DMS79 (cell line): ENCODE measurements around the gene AP2S1.
"Not testable (repeated sequence)": the region's sequence is repeated elsewhere in the genome, so short reads cannot be mapped to it uniquely, and the experiment has no call there.

Source experiments
- DNase-seq: peaks from one replicate; lab custom pipeline; 2025; lab: John Stamatoyannopoulos, UW

AP2S1 gene

GRCh38 chr19:46841458-46842083, 9.1 kb downstream of the AP2S1 start:
- DNase-seq: no peak

DNA sequence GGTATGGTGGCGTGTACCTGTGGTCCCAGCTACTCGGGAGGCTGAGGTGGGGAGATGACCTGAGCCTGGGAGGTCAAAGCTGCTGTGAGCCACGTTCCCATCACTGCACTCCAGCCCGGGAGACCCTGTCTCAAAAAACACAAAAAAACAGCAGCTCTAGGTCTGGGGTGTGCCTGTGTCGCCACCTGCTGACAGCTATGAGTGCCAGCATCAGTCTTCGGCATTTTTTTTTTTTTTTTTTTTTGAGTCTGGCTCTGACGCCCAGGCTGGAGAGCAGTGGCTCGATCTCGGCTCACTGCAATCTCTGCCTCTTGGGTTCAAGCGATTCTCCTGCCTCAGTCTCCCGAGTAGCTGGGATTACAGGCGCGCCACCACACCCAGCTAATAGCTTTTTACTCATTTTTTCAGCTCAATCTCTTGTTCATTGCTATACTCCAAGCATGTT, 10.1 kb downstream of the AP2S1 start:
- peak; percentile 34 for DNase-seq

GRCh38 chr19:46839752-46840497, 10.7 kb downstream of the AP2S1 start:
- DNase-seq: no peak

GRCh38 chr19:46838160-46838559, 12.5 kb downstream of the AP2S1 start:
- no peak for DNase-seq

DNA sequence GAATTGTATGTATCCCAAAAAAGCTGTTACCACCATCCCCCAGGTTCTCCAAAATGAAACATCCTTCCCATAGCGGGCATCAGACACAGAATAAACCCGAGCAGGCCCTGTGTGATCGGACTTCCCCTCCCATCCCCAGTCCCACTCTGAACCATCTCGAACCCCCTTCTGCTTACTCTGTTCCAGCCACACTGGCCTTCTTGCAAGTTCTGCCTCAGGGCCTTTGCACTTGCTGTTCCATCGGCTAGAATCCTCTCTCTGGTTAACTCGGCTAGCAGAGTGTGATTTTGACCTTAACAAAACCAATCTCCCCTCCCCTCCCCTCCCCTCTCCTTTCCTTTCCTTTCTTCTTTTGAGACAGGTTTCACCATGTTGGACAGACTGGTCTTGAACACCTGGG, 15.7 kb downstream of the AP2S1 start:
- no peak for DNase-seq

DNA sequence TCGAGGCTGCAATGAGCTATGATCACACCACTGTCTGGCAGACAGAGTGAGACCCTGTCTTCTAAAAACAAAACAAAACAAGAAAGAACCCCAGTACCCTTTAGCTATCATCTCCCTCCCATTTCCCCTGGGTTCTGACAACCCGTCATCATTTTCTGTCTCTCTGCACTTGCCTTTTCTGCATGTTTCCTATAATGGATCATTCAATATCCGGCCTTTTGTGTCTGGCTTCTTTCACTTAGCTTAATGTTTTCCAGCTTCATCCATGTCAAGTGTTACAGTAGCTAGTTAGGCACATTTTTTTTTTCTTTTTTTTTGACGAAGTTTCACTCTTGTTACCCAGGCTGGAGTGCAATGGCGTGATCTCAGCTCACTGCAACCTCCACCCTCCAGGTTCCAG, 16.5 kb downstream of the AP2S1 start:
- no peak for DNase-seq

- no peak for DNase-seq
Measured at GRCh38 chr19:46830864-46831263, 19.8 kb downstream of the AP2S1 start.

- DNase-seq: no peak
Measured at GRCh38 chr19:46828484-46828883, 22.2 kb downstream of the AP2S1 start.

DNA sequence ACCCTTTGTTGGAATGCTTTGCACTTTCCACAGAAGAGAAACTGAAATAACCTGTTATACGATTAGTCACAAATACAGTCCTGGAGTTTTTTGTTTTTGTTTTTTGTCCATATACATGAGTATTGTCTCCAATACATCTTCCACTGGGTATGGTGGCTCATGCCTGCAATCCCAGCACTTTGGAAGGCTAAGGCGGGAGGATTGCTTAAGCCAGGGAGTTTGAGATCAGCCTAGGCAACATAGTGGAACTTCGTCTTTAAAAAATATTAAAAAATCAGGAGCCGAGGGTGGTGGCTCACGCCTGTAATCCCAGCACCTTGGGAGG, 25.0 kb downstream of the AP2S1 start:
- DNase-seq: no peak

GRCh38 chr19:46824890-46825730, 25.5 kb downstream of the AP2S1 start:
- DNase-seq: no peak

DNA sequence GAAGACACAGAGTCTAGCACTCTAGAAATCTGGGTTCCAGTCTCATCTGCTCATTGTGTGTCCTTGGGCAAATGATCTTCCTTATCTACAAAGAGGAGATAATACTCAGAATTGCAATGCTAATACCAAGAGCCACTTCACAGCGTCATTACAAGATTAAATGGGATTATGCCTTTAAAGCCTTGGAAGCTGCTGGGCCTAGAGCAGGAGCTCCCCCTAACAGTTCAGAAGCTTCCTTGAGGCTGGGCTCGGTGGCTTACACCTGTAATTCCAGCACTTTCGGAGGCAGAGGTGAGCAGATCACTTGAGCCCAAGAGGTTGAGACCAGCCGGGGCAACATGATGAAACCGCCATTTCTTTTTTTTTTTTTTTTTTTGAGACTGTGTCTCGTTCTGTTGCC, 27.6 kb downstream of the AP2S1 start:
- no peak for DNase-seq

- DNase-seq: not testable (repeated sequence)
Measured at GRCh38 chr19:46822410-46822787, 28.2 kb downstream of the AP2S1 start.

GRCh38 chr19:46821512-46822409, 28.9 kb downstream of the AP2S1 start:
- DNase-seq: no peak

- no peak for DNase-seq
Measured at GRCh38 chr19:46818812-46819211, 31.8 kb downstream of the AP2S1 start.

DNA sequence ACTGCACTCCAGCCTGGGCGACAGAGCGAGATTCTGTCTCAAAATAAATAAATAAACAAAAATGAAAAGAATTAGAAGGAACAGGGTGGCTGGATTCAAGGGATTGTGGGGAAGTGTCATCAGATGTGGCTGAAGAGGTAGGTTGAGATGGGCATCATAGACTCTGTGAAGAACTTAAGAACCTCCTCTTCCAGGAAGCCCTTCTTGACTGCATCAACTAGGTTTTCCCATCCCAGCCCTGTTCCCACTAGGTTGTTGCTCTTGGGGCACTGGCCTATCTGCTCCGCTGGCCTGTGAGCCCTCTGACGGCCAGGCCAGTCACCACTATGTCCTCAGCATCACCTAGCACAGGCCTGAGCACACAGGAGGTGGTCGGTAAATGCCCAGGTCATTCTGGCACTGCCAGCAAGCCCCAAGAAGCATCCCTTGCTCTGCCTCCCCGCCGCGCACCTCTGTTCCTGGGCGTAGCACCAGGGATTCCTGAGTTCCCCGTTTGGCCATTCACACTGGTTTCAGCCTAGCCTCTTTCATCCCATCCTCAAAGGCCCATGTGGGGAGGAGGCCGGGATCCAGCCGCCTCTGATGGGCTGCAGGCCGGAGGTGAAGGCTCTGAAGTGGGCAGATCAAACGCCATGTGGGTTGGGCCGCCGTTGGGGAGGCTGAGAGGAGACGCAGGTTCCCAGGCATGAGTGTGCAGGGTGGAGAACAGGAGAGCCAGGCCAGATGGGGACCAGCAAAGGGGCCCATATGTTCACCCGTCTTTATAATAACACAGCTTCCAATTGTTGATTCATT, 34.6 kb downstream of the AP2S1 start:
- DNase-seq: no peak

- peak; percentile 17 for DNase-seq
Measured at GRCh38 chr19:46813839-46814358, 36.7 kb downstream of the AP2S1 start.

- DNase-seq: peak; percentile 22
Measured at GRCh38 chr19:46812977-46813838, 37.4 kb downstream of the AP2S1 start.

- no peak for DNase-seq
Measured at GRCh38 chr19:46809534-46810272, 40.9 kb downstream of the AP2S1 start.

DNA sequence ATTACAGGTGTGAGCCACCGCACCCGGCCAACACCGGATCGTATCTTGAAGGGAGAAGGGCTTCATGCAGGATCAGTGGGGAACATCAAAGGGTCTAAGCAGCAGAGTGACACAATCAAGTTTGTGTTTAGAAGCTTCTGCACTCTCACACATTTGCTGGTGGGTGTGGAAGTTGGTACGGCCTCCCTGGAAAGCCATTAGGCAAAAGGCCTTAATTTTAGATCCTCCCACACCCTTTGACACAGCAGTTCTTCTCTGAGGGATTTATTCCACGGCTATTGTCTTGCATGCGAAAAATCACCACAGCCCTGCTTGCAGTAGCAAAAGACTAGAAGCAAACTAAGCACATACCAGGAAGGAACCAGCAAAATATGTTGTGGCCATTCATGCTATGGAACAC, 44.0 kb downstream of the AP2S1 start:
- no peak for DNase-seq
